ENCODE measurements around the gene DHRS7. TPM values are rescaled to one million over a fixed set of nuclear protein-coding genes. Genes with fewer than 3 reads are reported as not detected.

The DHRS7 gene
- total and polyA plus RNA-seq, 9 of the 15 experiments (the other 6 are each of a cell fraction or from before 2014, with no cell fraction given), result 10.2 to 20.1 (median 15.7) TPM

- intact Hi-C loops (cut with micrococcal nuclease), result loop anchor here (5.0 kb wide), 1 partner anchor 290 kb away; the partner anchor contains the start of gene C14orf39
- 43% methylated on average over 1 of the region's 1 CpG for WGBS (ENCODE audit: insufficient coverage, low coverage, missing lambda C conversion rate)
- H3K4me1 ChIP-seq (replicated peaks in 1 of 2; ENCODE audit: control insufficient read depth in 2 of 2, insufficient read depth in 2 of 2, low read length in 2 of 2), result peaks cover 0 to 3% of the 10 kb centered on the region in 2 experiments; a peak in 2 of 5 replicates
- DNase-seq (ENCODE audit: extremely low read depth in 1 of 4, low spot score in 3 of 4), result no peak
- H4K20me1 ChIP-seq (replicated peaks; ENCODE audit: control insufficient read depth, insufficient read depth, low read length), result no peaks in the 10 kb centered on the region
- no peak overlapping the region for H3K4me3 ChIP-seq
- H3K79me2 ChIP-seq (ENCODE audit: control insufficient read depth, insufficient read depth, low read length), result no peaks in the 10 kb centered on the region
- no TSS peak for BruUV-seq (replicated peaks)
- H2AFZ ChIP-seq (ENCODE audit: low read depth, low read length), result no peak overlapping the region
- peaks cover 3% of the 10 kb centered on the region; the same call in 1 of the 2 replicates for H3K9me3 ChIP-seq (replicated peaks; ENCODE audit: control insufficient read depth, insufficient read depth, low read depth, low read length)
- no peaks in the 10 kb centered on the region for H3K36me3 ChIP-seq (ENCODE audit: control insufficient read depth, insufficient read depth, low read length)
- no peak for FAIRE-seq
- H3K9me1 ChIP-seq (ENCODE audit: control insufficient read depth, insufficient read depth, low read length), result no peaks in the 10 kb centered on the region
- H3K4me2 ChIP-seq (ENCODE audit: insufficient read depth, low read length), result no peak overlapping the region
- no peak overlapping the region for H3K27ac ChIP-seq (ENCODE audit: extremely low read depth, low read depth, low read length)
- ChIA-PET POLR2A (interaction anchor here (1.2 kb wide), 1 partner anchor 112 kb away, joined by 3 read pairs; no protein-coding TSS in a partner anchor), CTCF (ENCODE audit: low intra/inter-chr PET ratio) (no interaction called here)
- in situ Hi-C loops (cut with MboI), result no loop called here
- TF ChIP-seq TFE3 (CRISPR knock-in tag; IDR thresholded peaks at IDR 0.05) (no peak), FOXA1 (IDR thresholded peaks at IDR 0.05; ENCODE audit: borderline replicate concordance) (no peak), TBL1XR1 (IDR thresholded peaks at IDR 0.05; ENCODE audit: low read length in 2 of 2) (no peak), GATA2 (CRISPR knock-in tag; IDR thresholded peaks at IDR 0.05) (no peak), JUND (IDR thresholded peaks at IDR 0.05; ENCODE audit: borderline replicate concordance, low read depth, low read length) (no peak), JUND (tag; IDR thresholded peaks at IDR 0.05; ENCODE audit: borderline replicate concordance, low read depth, low read length) (no peak), GABPA (tag; conservative IDR thresholded peaks at IDR 0.05; ENCODE audit: low read depth) (no peak), ATF4 (CRISPR knock-in tag; IDR thresholded peaks at IDR 0.05) (no peak), SMARCA5 (IDR thresholded peaks at IDR 0.05) (no peak), MCM5 (IDR thresholded peaks at IDR 0.05; ENCODE audit: low read depth) (no peak), ZNF197 (CRISPR knock-in tag; IDR thresholded peaks at IDR 0.05; ENCODE audit: low read depth) (no peak), ARHGAP35 (IDR thresholded peaks at IDR 0.05; ENCODE audit: partially characterized antibody) (no peak), NR4A1 (CRISPR knock-in tag; IDR thresholded peaks at IDR 0.05) (no peak), NR4A1 (tag; IDR thresholded peaks at IDR 0.05) (no peak)
- H3K9ac ChIP-seq (ENCODE audit: insufficient read depth in 1 of 2, low read depth in 2 of 2, low read length in 2 of 2), result no peak overlapping the region
- H3K27me3 ChIP-seq (ENCODE audit: control insufficient read depth in 2 of 2, insufficient read depth in 2 of 2, low read length in 2 of 2), result no peaks in the 10 kb centered on the region
- no peak for ATAC-seq
Measured at GRCh38 chr14:60197629-60198303, 32.6 kb upstream of the DHRS7 start.
